ENCODE results near the gene IPCEF1. TPM values are rescaled to one million over a fixed set of nuclear protein-coding genes. Genes with fewer than 3 reads are reported as not detected.

Gene IPCEF1
- total RNA-seq, 1 donor from 2014 or later: not detected

DNA sequence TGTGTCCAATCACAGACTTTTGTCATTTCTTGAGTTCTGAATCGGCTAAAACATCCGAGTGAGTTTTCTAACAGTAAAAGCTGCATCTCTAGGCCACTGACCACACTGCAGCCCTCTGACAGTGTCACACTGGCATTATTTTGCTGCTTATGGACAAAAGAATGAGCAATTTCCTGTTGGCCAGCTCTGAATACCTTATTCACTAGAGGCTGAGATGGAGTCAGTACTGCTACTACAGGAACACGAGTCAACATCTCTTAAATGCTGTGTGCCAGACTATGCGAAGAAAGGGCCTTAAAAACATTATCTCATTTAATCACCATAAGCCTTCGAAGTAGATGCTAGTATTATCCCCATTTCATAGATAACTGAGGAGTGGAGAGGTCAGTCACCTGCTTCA lies 42.5 kb upstream of the IPCEF1 start:
- TF ChIP-seq, protein P1, sequence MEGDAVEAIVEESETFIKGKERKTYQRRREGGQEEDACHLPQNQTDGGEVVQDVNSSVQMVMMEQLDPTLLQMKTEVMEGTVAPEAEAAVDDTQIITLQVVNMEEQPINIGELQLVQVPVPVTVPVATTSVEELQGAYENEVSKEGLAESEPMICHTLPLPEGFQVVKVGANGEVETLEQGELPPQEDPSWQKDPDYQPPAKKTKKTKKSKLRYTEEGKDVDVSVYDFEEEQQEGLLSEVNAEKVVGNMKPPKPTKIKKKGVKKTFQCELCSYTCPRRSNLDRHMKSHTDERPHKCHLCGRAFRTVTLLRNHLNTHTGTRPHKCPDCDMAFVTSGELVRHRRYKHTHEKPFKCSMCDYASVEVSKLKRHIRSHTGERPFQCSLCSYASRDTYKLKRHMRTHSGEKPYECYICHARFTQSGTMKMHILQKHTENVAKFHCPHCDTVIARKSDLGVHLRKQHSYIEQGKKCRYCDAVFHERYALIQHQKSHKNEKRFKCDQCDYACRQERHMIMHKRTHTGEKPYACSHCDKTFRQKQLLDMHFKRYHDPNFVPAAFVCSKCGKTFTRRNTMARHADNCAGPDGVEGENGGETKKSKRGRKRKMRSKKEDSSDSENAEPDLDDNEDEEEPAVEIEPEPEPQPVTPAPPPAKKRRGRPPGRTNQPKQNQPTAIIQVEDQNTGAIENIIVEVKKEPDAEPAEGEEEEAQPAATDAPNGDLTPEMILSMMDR (IDR thresholded peaks at IDR 0.05): no peak
- Histone ChIP-seq H3K4me3 (no peak overlapping the region), H3K27me3 (no peaks in the 10 kb centered on the region), H3K9me3 (no peaks in the 10 kb centered on the region), H3K4me1 (peaks cover 0 to 2% of the 10 kb centered on the region in 2 donors), H3K36me3 (peaks cover 8 to 22% of the 10 kb centered on the region in 2 donors), H3K27ac (no peak overlapping the region)
- intact Hi-C loops (cut with DNase I): no loop called here
- DNase-seq (ENCODE audit: low spot score in 2 of 2): no peak

DNA sequence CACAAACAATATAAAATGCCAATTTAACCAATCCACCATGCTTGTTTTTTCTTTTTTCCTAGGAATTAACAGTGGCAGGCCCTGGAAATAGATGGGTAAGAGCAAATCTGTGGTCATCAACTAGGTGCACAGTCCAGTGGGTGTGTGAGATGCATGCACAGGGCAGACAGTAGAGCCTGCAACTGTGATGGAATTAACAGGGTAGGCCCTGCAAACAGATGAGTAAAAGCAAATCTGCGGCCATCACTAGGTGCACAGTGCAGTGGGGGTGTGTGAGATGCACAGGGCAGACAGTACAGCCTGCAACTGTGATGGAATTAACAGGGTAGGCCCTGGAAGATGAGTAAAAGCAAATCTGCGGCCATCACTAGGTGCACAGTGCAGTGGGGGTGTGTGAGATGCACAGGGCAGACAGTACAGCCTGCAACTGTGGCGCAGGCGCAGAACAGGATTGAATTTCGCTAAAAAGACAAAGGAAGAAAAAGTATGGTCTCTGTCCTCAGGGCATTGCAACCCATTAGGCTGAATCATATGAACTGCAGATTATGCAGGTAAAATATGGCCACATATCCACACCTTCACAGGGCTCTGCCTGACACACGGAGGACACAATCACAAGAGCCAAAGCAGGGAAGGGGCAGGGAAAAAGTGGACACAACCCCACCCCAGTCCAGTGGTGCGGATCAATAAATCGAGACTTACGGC lies 41.0 kb upstream of the IPCEF1 start:
- intact Hi-C loops (cut with DNase I): no loop called here
- no peaks in the 10 kb centered on the region for H3K9me3 ChIP-seq
- no peak overlapping the region for H3K4me3 ChIP-seq
- no peaks in the 10 kb centered on the region for H3K27me3 ChIP-seq
- no peaks in the 10 kb centered on the region for H3K4me1 ChIP-seq
- no peak for DNase-seq (ENCODE audit: low spot score in 2 of 2)
- TF ChIP-seq, protein P1 (IDR thresholded peaks at IDR 0.05): no peak
- H3K27ac ChIP-seq: no peak overlapping the region
- peaks cover 8 to 22% of the 10 kb centered on the region in 2 donors for H3K36me3 ChIP-seq

DNA sequence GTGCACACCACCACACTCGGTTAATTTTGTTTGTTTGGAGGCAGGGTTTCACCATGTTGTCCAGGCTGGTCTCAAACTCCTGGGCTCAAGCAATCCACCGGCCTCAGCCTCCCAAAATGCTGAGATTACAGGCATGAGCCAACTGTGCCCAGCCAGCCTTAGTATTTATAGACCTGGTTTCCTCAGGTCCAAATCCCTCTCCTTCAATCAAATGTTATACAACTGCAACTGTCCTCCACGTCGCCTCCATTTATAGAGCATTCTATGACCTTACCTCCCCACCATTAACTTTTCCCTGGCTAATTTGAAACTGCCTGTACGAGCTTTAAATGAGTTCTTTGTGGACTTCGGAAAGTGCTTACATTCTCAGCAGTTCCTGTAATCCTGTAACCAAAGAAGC lies 39.3 kb upstream of the IPCEF1 start:
- intact Hi-C loops (cut with DNase I): no loop called here
- no peak overlapping the region for H3K27ac ChIP-seq
- TF ChIP-seq, protein P1 (IDR thresholded peaks at IDR 0.05): no peak

DNA sequence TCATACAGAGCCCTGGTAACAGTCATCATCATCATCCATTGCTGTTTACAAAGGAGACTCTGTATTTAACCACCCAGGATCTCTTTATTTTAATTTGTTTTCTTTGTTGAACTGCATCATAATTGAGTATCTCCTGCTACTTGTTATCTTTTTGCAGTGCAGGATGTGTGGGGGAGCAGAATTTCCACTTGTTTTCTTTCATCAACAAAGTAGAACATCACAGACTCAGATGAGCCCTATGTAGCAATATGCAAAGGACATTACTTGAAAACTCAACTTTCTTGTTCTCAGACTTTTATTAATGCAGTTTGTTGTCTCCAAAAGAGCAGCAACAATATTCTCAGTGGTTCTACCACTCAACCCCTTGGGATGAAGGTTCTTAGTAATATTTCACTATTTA lies 38.7 kb upstream of the IPCEF1 start:
- H3K4me3 ChIP-seq: no peak overlapping the region
- TF ChIP-seq, protein P1 (IDR thresholded peaks at IDR 0.05): no peak
- no peaks in the 10 kb centered on the region for H3K9me3 ChIP-seq
- peaks cover 0 to 6% of the 10 kb centered on the region in 2 donors for H3K36me3 ChIP-seq
- intact Hi-C loops (cut with DNase I): no loop called here
- H3K27me3 ChIP-seq: no peaks in the 10 kb centered on the region
- no peaks in the 10 kb centered on the region for H3K4me1 ChIP-seq
- no peak overlapping the region for H3K27ac ChIP-seq
- DNase-seq (ENCODE audit: low spot score in 2 of 2): no peak

More for the DNA sequence above, 39.3 kb upstream of the IPCEF1 start:
- no peaks in the 10 kb centered on the region for H3K4me1 ChIP-seq
- no peak for DNase-seq (ENCODE audit: low spot score in 2 of 2)
- H3K27me3 ChIP-seq: no peaks in the 10 kb centered on the region
- no peaks in the 10 kb centered on the region for H3K9me3 ChIP-seq
- no peak overlapping the region for H3K4me3 ChIP-seq
- H3K36me3 ChIP-seq: peaks cover under 1 to 10% of the 10 kb centered on the region in 2 donors

DNA sequence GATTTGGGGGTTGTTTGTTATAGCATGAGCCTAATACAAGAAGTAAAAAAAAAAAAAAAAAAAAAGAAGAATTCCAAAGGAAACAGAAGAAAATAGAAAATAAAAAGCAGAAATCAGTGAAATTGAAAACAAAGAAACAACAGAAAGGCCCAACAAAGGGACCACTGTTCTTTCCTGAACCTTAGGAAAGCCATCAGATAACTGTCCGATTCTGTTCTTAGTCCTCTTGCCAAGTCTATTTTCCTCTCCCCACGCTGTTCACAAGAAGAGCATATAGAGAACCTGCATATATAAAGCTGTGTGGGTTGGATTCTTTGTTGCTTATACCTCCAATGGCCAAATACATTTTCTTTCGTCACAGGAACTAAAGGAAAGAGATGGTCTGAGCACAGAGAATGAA lies 38.0 kb upstream of the IPCEF1 start:
- Histone ChIP-seq H3K9me3 (no peaks in the 10 kb centered on the region), H3K4me1 (no peaks in the 10 kb centered on the region), H3K4me3 (no peak overlapping the region), H3K27me3 (no peaks in the 10 kb centered on the region), H3K27ac (no peak overlapping the region), H3K36me3 (peaks cover 0 to 6% of the 10 kb centered on the region in 2 donors)
- TF ChIP-seq, protein P1 (IDR thresholded peaks at IDR 0.05): no peak
- DNase-seq (ENCODE audit: low spot score in 2 of 2): no peak
- intact Hi-C loops (cut with DNase I): no loop called here

All from ascending aorta (tissue), 2 donors.